Measurements from ENCODE around the gene SLC26A9.

The SLC26A9 gene

DNA sequence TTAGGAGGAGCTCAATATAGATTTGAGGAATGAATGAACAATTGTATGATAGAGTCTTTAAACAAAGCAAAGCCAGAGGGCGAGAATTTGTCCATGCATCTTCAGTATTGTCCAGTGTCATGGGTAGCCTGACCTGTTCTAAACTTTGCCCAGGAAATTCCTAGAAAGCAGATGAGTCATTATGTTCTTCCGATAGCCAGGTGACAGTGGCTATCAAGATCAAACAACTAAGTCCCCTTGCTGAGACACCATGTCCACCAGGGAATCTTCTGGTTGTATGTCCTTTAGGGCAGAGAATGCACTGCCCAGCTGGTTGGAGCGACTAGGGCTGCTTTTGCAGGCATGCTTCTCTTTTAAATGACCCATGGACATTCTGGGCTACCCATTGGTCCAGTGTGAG lies 1.8 kb upstream of the SLC26A9 start:
- DNase-seq = no peak

DNA sequence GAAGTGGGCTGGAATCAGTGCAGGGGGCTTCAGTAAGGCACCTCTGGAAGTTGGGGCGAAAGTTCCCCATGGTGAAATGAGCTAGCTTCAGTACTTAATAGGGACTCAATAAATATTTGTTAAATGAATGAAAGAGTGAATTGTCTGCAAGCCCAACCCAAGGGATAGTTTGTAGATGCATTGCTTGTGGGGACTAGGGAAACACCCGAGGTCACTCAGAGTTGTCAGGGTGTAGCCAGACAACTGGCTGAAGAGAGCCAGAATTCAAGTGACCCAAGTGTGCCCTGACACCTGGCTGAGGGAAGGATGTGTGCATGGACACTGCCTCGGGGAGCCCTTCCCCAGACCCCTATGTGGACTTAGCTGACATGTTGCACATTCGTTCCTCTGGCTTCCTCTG lies 1.3 kb upstream of the SLC26A9 start:
- DNase-seq = no peak

DNA sequence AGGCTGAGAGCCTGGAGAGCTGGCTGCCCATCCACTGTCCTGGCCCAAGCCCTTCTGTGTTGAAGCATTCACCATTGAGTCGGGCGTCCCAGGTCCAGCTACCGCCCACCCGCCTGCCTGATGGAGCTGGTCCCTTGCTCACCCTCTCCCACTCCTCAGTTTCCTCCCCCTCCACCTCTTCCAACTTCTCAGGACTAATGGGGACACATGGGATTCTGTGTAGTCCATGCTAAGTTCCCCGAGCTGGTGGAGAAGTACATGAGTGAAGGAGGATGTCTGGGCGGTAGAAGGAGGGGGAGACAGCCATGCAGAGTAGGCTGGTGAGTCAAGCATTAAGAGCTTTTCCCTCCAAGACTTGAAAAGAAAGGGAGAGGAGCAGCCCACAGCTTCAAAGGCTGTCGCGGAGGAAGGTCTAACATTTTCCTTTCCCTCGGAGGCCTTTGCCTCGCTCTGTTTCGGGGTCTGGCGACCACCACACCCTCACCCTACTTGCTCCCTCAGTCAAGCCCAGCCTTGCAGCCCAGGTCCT lies 561 bp downstream of the SLC26A9 start:
- DNase-seq = no peak

DNA sequence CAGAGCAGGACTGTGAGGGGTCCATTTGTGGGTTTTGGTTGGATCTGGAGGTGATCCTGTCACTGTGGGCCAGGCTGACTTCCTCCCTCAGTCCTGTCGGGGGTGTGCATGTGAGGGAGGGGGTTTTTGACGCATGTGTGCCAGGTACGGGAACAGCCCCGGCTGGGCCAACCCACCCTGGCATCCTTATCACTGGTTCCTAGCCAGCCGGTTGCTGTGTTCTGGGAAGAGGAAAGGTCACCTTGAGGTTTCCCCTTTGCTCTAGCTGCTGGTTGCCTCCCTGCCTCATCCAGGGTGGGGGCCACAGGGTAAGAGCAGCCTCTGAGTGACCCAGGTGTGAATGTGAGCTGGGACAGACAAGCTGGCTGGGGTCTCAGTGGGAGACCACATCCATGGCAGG lies 2.5 kb downstream of the SLC26A9 start:
- DNase-seq = no peak

DNA sequence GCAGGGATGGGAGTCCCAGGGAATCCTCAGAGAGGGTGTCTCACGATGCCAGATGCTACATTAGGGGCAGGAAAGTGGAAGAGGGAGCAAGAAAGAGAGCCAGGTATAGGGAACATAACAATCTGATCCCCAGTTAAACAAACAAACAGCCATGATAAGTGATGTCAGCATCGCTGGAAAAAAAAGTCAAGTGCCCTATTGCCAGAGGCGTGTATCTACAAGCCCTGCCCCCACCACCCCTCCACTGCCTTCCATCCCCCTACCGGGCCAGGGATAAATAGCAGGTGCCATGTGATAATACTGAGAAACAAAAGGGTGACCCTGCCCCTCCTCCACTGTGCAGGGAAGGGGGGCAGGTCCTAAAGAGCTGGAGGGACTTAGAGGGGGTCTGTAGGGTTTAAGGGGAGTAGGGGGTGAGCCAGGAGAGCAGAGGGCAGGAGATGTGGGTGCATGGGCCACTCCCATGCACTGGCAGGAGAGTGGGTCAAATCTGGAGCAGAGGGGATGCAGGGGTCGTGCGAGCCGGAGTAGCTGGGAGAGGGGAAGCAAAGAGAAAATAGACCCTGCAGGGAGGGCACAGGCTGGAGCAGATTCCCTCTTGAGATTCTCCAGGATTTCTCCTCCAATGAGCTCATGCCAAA lies 3.4 kb downstream of the SLC26A9 start:
- DNase-seq = peak in 1 of 2 donors; percentile 8

DNA sequence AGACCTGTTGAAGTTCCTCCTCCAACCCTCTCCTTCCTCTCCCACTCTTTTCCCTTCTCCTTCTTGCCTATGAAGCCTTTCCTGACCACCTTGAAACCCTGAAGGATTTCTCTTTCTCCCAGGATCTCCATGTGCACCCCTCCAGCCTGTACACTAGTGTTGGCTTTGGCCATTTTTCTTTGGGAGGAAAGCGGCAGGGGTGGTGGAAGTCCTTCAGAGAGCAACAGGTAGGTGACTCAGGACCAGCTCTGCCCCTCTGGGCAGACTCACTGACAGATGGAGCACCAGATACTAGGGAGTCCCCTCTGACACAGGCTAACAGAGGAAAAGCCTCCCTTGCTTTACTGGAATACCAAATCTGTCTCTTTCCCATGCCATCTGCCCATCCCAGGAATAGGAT lies 4.6 kb downstream of the SLC26A9 start:
- DNase-seq = no peak

DNA sequence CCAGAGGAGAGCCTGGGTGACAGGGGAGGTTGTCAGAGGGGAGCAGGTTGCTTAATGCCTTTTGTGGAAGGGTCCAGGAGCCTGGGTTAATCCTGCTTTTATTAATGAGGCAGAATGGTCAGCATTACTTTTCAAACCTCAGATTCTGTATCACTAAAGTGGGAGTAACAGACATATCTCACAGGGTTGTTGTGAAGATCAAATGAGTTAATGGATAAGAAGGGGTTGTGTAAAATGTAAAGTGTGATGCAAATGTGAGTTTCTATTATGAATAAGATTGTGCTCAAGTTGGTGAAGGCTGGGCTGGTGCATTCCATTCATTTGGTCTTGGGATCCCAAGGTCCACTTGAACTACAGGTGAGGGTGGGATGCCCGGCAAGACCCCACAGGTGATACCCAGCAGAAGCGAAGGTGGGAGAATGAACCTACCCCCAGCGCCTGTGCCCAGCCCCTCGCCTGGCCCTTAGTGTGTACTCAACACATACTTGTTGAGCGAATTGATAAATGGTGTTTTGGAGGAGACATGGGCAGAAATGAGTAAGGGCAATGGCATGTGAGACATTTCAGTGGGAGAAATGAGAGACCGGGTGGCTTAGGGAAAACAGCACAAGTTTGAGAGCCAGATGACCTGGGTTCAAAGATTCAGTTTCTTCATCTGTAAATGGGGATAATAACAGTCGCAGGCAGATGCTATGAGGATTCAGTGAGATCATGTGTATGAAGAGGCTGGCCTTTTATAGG lies 6.2 kb downstream of the SLC26A9 start:
- DNase-seq = no peak

DNA sequence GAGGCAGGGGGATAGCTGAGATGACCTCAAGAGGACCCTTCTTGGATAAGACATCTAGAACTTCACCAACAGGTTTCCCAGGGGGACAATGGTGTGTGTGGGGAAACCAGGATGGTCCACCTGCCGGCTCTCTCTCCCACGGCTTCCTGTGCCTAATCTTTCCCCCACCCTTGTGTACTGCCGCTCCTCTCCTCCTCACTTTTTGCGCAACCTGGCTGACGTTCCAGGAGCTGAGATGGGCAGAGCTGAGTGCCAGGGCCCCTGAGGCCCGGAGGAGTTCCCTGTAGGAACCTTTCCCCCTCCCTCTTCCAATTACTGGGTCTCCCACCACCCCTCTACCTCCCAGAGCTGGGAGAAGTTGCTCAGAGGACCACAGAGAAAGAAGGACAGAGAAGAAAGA lies 6.9 kb downstream of the SLC26A9 start:
- DNase-seq = no peak

DNA sequence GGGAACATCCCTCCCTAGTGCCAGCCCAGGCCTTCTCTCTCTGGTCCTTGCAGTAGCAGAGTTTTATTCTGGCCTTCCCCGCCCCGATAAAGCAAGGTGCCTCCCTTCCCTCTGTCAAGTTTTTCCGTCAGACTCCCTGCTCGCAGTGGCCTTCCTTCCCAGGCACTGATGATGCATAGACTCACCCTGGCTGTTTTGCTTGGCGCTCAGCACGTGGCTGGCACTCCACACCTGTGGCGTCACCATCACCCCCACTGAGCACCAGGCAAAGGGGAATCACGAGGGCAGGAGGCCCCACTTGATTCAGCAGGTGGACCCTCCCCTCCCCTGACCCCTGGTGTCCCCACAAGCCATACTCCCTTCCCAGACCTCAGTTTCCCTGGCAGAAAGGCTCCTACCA lies 7.4 kb downstream of the SLC26A9 start:
- no peak for DNase-seq

DNA sequence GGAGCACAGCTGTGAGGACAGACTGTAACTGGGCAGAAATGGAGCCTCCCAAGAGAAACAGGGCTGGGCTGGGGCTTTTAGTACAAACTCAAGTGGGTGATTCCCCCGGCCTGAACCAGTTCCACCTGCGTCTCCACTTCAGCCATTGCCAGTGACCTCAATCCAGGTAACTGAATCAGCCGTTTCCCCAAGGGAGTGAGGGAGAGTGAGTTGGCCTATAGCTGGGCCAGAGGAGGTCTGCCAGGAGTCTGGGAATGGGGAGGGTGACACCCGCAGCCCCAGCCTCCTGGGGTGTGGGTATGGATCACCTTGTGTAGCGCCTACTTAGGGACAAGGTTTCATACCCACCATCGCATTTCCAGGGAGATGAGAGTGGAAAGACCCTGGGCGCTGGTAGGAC lies 8.5 kb downstream of the SLC26A9 start:
- DNase-seq = no peak

DNA sequence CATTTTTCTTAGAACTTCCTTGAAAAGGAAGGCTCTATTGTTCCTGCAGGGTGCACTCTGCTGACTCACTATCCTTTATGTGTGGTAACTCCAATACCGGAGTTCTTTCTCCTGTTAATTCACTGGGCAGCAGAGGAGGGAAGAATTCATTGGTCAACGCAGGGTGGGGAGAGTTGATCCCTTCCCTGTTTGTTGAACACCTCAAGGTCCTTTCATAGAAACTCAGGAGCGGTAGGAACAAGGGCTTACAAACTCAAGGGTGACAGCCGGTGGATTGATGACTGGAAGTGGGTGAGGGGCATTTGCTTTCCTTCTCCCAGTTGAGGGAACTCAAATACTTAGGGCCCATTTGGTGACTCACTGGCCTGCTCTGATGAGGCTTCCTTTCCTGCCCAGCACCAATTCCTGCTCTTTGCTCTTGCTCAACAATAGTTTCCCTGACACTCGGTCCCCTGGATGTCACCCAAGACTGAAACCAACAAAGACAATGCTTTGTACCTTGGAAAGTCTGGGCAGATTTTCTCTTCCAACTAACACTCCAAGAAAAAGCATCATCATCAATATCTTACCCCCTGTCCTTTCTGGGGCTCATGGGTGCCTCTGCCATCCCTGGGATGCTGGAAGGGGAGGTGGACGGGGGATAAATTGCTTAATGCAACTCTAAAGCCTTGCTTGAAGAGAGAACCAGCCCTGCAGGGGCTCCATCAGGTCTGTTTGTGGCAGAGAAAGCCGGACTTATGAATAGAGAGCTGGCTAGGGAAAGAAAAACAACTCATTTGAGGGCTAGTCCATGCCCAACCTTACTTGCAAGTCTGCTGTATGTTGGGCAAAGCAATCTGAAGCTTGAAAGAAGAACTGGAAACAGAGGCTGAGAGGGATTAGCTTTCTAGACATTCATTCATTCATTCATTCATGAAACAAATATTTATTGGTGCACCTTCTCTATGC lies 9.3 kb downstream of the SLC26A9 start:
- no peak for DNase-seq

DNA sequence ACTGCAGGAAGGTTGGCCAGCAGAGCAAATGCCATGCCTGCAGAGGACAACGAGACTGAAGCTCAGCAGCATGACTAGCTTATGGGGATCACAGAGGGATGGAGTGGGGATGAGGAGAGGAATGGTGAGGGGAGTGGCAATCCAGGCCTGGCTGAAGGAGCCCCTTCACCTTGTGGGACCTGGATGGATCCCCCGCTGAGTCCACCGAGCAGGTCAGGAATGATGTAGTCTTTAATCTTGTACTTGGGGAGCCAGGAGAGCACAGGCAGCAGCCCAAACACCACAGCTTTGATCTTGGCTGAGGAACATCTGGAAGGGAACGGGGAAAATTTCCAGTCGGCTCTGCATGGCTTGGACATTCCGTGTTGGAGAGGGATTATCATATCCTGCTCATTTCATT lies 10.5 kb downstream of the SLC26A9 start:
- DNase-seq = no peak

DNA sequence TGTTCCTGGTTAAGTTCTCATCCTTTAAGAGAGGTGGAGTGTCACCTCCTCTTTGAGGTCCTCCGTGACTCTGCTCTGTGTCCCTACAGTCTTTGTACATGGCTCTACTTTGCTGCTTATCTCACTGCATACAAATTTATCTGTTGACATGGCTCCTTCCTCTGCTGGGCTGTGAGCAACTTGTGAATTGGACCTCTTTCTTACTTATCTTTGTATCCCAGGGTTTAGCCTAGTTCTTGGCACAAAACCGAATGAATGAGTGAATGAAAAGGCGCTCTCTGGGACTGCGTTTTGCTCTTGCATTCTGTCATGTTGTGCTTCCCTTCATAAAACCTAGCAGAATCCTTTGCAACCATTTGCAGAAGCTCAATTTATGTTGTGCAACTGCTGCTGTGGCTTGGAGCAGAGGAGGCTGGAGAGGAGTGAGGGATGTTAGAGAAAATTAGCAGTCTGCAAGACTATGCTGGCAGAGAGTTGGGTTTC lies 12.4 kb downstream of the SLC26A9 start:
- DNase-seq = no peak

DNA sequence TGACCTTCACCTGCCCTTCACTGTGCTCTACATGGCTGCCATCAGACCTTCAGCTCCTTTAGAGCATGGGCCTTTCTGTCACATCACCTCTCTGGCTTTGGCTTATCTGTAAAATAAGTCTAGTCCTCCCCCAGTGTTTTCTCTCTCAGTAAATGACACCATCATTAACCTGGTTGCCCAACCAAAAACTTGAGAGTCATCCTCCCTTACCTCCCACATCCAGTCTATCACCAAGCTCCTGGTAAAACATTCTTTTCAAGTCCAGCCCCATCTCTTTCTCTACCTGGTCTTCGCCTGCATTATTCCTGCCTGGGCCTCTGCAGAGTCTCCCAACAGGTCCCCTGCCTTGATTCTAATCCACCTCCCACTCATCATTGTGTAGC lies 13.1 kb downstream of the SLC26A9 start:
- DNase-seq = no peak

DNA sequence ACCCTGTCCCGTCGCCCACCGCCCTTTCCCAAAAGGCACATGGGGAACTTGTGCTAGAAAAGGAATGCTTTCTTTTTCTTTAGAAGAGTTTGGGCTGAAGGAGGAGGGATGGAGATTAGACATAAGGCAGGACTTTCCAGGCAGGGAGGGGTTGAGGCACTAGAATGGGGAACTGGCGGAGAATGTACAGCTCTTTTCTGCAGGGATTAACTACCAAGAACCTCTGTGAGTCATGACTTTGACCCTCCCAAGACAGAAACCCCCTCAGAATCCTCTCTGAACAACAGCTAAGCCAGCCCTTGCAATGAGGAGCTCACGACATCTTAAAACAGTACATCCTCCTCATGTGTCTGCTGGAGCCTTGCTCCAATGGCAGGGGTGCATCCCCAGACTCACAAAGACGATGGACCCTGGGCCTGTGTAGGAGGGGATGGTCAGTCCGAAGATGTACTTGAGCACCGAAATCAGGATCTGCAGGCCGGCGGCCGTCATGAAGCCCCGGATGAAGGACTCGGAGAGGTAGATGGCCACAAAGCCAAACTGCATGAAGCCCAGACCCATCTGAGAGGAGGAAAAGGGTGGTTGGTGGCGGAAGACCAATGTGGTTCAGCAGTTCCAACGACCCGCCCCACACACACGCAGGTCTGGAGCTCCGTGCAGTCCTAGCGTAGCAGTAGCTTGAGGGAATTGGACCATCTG lies 13.6 kb downstream of the SLC26A9 start:
- DNase-seq = no peak

DNA sequence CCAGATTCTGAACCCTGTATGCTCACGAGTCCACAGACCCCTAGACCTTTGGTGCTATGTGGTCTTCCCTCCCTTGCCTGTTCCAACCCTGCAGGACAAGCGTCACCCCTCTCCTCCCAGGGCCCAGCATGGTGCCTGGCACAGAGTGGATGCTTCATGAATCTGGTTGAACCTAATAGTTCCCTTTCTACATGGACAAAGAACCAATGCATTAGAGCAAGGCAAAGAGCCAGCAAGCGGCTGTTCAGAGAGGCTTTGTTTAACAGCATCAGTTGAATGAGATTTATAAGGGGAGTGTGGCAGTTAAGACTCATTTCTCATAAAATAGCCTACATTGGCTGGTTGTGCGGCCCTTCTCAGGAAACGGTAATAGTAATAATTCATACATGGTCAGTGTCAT lies 14.9 kb downstream of the SLC26A9 start:
- no peak for DNase-seq

DNA sequence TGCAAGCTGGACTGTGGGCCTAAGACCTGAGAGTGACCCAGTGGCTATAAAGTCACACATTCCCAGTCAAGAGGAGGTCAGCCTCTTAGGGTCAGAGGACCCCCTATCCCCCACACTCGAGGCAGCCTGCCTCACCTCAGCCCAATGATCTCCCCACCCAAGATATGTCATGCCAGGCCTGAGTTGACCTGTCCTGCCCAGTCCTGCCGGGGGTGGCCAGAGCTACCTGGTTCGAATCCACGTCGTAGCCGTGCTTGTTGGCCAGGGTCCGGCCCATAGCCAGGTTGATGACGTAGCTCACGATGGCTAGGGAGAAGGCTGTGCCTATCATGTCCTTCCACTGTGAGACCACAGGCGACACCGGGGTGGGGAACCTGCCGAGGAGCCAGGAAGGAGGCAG lies 15.6 kb downstream of the SLC26A9 start:
- DNase-seq = no peak

DNA sequence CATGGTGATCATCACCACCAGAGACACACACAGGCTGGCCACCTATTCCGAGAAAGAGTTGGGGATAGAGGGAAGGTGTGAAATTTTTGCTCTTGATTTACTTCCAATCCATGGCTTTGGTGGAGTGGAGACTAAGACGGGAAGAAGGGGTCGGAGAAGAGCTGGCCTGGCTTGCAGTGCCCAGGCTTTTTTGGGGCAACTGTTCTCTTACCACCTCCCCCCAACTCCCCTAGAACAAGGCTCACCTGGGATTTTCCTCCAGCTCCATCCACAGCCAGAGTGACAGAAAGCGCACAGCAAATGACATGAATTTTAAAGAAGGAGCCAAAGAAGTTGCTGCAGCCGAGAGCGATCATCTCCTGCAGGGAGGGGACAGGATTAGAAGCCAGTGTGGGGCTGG lies 16.0 kb downstream of the SLC26A9 start:
- DNase-seq = no peak

DNA sequence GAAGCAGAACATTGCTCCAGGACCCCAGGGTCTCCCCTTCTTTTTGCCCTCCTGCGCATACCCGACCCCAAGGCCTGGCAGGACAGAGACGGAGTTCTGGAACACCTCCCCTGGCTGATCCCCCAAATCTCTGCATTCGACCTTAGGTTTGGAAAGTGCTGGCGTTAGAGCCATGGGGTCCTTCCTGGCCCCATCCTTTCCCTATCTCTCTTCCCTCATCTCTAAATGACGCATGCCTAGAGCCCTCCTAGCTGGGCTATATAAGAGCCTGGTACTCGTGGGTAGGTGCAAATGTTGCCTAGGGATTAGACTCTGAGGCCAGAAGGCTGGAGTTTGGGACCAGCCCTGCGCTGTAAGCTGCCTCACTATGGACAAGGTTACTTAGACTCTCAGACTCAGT lies 16.6 kb downstream of the SLC26A9 start:
- DNase-seq = no peak

DNA sequence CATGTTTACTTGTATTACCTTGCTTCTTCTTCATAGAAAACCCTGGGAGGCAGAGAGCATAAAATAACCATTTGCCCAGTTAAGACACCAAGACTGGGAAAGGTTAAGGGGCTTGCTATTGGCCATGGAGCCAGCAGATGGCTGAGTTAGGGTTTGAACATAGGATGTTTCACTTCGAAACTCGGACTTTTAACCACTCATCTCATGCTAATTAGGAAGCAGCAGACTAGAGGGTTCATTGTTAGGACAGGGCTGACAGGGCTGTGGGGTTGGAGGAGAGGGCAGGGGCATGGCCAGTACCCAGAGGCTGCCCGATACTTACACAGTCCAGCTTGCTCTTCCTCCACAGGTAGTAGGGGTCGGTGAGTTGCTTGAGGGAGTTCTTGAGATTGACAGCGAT lies 17.0 kb downstream of the SLC26A9 start:
- DNase-seq = no peak

DNA sequence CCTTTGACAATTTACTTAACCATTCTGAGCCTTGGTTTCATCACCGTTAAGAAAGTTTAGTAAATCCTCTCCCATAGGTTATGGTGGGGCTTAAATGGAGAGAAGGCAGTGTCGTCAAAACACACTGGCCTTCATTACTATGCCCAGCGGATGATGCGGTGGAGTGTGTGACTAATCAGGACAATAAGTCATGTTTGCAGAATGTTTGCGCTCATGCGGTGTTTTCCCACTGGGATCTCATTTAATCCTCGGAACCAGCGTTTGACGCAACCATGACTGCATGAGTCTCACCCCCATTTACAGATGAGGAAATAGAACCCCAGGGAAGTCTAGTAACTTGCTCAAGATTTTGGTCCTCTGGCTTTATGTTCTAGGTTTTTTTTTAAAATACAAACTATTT lies 17.5 kb downstream of the SLC26A9 start:
- DNase-seq = no peak

DNA sequence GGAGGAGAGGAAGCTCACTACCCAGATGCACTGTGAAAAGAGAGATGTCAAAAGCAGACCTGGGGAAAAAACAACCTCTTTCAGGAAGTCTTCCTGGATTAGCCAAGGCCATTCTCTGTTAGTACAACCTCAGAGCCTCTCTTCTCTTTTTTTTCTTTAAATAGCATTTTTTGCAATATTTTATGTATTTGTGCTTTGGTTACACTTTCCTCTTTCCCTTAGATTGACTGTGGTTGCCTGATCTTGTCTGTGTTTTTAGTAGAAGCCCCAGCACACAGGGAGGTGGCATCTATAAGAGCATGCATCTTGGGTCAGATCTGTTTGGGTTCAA lies 18.8 kb downstream of the SLC26A9 start:
- DNase-seq = no peak

Measured in stimulated activated CD4-positive, alpha-beta T cell treated with anti-CD3 and anti-CD28 coated beads, Interleukin-2, amount 100 ng/mL, for 24 hours (primary cell).